ENCODE measurements around the gene RALBP1.
"Not testable (repeated sequence)": the region's sequence is repeated elsewhere in the genome, so short reads cannot be mapped to it uniquely, and the experiment has no call there.

RALBP1 gene

GRCh38 chr18:9474983-9475642 lies at the start of gene RALBP1:
TSS of gene RALBP1 (plus strand) at chr18:9475513. CDS start at chr18:9513046, 37,533 bp downstream.
- DNase-seq = peak; percentile 98

GRCh38 chr18:9426753-9427152 lies 48.6 kb upstream of the RALBP1 start:
- no peak for DNase-seq

- DNase-seq = no peak
These were observed 47.0 kb upstream of the RALBP1 start for GRCh38 chr18:9428301-9428706.

- DNase-seq = no peak
These were observed 46.3 kb upstream of the RALBP1 start for GRCh38 chr18:9428862-9429661.

- DNase-seq = no peak
These were observed 45.7 kb upstream of the RALBP1 start for GRCh38 chr18:9429662-9429993.

- DNase-seq = not testable (repeated sequence)
These were observed 45.0 kb upstream of the RALBP1 start for GRCh38 chr18:9430315-9430714.

GRCh38 chr18:9431296-9431695 lies 44.0 kb upstream of the RALBP1 start:
- DNase-seq = no peak

- not testable (repeated sequence) for DNase-seq
These were observed 42.2 kb upstream of the RALBP1 start for GRCh38 chr18:9433122-9433521.

GRCh38 chr18:9433671-9434121 lies 41.6 kb upstream of the RALBP1 start:
- DNase-seq = no peak

- DNase-seq = no peak
These were observed 41.1 kb upstream of the RALBP1 start for GRCh38 chr18:9434122-9434701.

- DNase-seq = no peak
These were observed 40.3 kb upstream of the RALBP1 start for GRCh38 chr18:9435041-9435440.

- DNase-seq = no peak
These were observed 38.9 kb upstream of the RALBP1 start for GRCh38 chr18:9436206-9436929.

- no peak for DNase-seq
These were observed 38.3 kb upstream of the RALBP1 start for GRCh38 chr18:9437021-9437437.

- no peak for DNase-seq
These were observed 37.6 kb upstream of the RALBP1 start for GRCh38 chr18:9437672-9438071.

- DNase-seq = no peak
These were observed 34.3 kb upstream of the RALBP1 start for GRCh38 chr18:9441061-9441460.

GRCh38 chr18:9444549-9444948 lies 30.8 kb upstream of the RALBP1 start:
- no peak for DNase-seq

- DNase-seq = no peak
These were observed 28.5 kb upstream of the RALBP1 start for GRCh38 chr18:9446839-9447238.

GRCh38 chr18:9447334-9447733 lies 28.0 kb upstream of the RALBP1 start:
- DNase-seq = no peak

GRCh38 chr18:9449600-9450414 lies 25.5 kb upstream of the RALBP1 start:
- DNase-seq = no peak

GRCh38 chr18:9450920-9451319 lies 24.4 kb upstream of the RALBP1 start:
- not testable (repeated sequence) for DNase-seq

- DNase-seq = no peak
These were observed 22.0 kb upstream of the RALBP1 start for GRCh38 chr18:9453283-9453682.

- no peak for DNase-seq
These were observed 21.1 kb upstream of the RALBP1 start for GRCh38 chr18:9454061-9454703.
